NCI-H82 treated with DMSO at 0.1 percent for 48 hours (cell line): ENCODE data around the gene DAAM1.

Experiments
- DNase-seq: peaks from one replicate; lab custom pipeline; 2025; ENCODE audit not compliant: unreplicated experiment; lab: John Stamatoyannopoulos, UW

Gene DAAM1

GRCh38 chr14:59253527-59253926 lies 65.1 kb downstream of the DAAM1 start:
- DNase-seq, result no peak

DNA sequence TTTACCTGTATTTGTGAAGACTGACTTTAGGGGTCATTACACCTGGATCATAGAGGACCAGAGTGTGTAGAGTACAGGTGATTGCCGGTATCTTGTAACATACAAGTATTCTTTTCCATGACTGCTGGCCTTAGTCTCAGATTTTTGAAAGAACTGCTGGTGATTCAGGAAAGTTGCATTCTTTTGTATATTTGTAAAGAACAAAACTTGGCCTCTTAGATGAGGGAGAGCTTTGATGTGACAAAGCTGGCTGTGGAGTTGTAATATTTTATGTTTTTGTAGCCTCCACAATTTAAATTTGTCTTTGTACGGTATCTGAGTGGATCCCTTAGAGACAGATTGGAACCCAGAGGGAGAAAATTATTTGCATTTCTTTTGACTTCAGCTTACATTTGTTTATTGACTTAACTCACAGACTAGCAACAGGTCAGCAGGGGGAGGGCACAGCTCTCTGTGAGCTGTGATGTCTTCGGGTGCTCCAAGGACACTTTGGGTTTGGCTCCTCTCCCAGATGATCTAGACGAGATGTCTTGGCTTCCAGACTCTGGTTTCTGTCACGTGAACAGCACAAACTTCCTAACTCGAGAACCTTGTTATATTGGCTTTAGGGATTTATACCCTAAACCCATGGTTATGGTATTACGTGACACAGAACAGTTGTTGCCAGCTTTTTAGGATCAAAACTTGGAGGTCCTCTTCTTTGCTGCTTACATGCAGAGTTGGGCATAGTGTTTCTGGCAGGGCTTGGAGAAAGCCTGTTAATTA lies 65.9 kb downstream of the DAAM1 start:
- no peak for DNase-seq

- DNase-seq, result no peak
Observed at GRCh38 chr14:59254911-59255545, 66.6 kb downstream of the DAAM1 start.

GRCh38 chr14:59256331-59256730 lies 67.9 kb downstream of the DAAM1 start:
- DNase-seq, result no peak

GRCh38 chr14:59261334-59261733 lies 72.9 kb downstream of the DAAM1 start:
- no peak for DNase-seq

DNA sequence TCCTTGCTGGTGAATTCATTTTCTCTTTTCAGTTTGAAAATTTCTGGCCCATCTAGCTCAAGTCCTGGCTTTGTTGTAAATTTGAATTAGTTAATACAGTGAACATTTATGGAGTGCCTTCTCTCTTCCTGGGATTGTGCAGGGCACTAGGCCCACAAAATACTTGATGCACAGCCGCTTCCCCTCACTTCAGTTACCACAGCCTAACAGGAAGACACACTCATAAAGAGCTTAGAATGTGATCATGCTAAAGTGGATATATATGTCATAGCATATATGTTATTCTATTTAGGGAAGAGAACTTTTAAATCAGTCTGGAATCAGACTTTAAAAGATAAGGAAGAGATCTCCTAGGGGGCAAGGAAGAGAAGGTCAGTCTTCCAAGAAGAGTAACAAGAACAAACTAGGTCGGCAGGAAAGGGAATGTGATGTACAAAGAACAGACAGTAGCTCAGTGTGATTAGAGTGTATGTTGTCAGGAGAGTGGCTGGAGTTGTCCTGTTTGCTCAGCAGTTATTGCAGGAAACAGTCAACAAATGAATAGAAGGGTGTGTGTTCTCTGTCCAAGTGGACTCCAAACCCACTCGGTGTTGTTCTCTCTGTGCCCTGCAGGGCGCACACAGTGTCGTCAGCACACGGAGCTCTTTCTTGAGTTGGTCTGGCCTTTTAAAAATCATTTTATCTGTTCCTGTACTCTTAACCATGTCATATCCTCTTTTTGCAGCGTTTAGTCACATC lies 74.4 kb downstream of the DAAM1 start:
- no peak for DNase-seq

DNA sequence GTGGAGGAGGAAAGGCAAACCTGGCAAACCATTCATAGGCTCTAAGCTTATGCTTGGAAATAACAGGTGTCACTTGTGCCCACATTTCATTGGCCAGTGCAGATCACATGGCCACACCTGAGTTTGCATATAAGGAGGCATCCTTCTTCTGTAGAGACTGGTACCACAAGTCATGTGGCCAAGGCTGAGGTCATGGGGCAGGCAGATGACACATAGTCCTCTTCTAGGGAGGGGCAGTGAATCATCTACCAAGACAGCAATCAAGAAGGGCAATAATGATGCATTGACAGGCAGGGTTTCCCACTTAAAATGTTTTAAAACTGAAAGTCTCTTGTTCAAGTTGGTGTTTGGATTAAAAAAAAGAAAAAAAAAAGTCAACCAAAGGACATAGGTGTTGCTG lies 77.3 kb downstream of the DAAM1 start:
- DNase-seq, result no peak

- no peak for DNase-seq
Observed at GRCh38 chr14:59267046-59267445, 78.6 kb downstream of the DAAM1 start.

- no peak for DNase-seq
Observed at GRCh38 chr14:59268011-59268410, 79.5 kb downstream of the DAAM1 start.

DNA sequence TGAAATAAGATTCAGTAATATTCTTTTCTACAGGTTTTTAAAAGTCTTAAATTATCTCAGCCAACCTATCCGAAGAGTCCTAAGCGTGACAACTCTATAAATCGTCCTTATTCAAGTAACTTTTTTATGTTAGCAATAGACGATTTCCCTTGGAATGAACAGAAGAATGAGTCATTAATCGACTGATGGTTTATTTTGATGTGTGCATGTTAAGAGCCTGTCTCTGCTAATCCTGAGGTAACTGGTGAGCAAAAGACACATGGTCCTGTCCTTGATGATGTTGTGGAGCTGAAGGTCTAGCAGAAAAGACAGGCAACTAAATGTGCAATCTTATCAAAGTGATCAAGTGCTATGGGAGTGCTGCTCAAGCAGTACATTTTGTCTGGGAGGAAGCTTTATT lies 80.4 kb downstream of the DAAM1 start:
- no peak for DNase-seq

DNA sequence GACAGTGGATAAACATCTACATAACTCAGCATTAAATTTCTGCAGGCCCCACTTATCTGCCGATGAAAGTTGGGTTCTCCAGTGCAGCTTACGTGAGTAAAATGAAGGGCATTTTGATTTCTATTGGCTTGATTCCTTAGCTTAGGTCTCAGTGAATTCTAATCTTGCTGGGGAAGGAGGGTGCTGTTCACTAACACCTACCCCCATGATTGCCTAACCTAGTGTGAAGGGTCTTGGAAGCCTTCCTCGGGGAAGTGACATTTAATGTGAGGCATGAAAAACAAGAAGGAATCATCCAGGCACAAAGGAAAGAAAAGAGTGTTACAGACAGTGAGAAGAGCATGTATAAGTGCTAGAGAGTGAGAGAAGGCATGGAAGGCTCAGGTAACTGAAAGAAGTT lies 81.0 kb downstream of the DAAM1 start:
- DNase-seq, result no peak

DNA sequence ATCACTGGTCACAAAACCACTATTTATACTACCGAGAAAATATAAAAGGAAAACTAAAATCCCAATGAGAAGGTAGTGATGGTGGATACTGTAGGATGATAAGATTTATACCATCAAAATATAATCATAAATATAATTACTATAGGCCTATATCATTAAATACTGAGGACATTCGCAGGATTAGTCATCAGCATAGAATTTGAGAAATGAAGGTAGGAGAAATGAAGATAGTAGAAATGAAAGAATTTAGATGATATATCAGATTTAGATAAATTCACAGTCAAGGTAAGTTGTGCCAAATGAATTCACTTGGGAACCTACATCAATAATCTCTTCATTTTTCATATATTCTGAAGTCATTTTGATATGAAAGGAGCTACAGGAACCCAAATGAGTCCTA lies 82.8 kb downstream of the DAAM1 start:
- DNase-seq, result no peak

DNA sequence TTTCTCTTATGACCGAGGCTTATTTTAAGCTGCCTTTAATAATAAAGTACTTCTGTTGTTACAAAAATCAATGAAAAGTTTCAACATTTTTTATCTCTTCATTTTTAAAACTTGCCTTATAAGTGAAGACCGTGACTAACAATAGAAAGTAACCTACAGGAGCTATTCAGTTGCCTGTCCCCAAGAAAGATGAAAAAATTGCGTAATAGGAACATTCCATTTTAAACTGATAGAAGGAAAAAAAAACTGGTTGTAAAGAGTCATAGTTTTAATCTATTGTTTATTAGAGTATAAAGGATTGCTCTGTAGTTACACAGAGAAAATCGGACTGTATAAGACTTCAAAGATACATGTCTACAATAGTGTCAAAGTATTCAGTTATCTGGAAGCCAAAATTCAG lies 83.3 kb downstream of the DAAM1 start:
- no peak for DNase-seq

DNA sequence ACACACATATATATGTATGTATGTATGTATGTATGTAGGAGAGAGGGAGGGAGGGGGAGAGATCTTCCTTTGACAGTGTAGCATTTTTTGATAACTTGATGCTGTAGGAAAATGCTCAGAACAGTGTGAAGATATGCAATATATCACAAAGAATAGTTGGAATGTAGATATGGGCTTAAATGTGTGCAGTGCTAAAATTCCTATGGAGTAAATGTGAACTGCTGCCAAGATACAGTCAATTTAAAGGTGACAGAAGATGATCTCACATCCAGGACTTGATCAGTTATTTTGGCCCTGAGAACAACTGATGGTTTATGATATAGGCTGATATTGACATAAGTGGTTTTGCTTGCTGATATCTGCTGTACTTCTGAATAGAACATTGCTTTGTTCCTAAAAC lies 84.2 kb downstream of the DAAM1 start:
- DNase-seq, result no peak

DNA sequence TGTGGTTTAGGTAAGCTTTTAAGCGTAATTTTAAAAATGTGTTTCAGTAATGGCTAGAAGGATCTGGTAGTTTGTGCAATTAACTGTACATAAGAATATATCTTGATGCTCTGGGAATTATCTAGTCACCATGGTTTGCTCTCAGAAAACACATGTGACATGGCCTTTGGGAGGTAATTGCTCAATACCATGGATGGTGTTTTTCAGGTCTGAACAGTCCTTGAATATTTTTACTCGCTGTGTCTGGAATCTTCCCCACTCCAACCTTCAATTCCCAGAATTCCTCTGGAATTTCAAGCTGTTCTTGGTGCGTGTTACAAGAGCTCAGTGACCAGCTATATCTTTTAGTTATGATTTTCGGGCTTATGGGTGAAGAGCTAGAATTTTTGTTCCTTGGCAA lies 85.3 kb downstream of the DAAM1 start:
- no peak for DNase-seq

DNA sequence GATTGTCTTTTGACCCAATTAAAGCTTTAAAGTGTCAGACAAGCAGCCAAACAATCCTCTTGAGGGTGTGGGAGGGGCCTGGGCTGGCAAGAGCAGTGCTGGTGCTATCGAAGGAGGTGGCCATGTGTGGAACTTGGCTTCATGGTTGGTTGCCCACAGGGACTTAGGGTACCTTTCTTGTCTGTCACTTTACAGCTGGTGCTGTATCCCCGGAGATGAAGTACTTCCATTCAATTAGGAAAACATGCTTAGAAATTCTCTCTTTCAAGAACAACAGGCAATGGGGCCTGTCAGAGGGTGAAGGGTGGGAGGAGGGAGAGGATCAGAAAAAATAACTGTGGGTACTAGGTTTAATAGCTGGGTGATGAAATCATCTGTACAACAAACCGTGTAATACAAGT lies 86.5 kb downstream of the DAAM1 start:
- no peak for DNase-seq

GRCh38 chr14:59275668-59276067 lies 87.2 kb downstream of the DAAM1 start:
- no peak for DNase-seq

GRCh38 chr14:59276235-59276634 lies 87.8 kb downstream of the DAAM1 start:
- no peak for DNase-seq

- no peak for DNase-seq
Observed at GRCh38 chr14:59277659-59278058, 89.2 kb downstream of the DAAM1 start.

GRCh38 chr14:59278111-59278510 lies 89.6 kb downstream of the DAAM1 start:
- no peak for DNase-seq

GRCh38 chr14:59280961-59281360 lies 92.5 kb downstream of the DAAM1 start:
- DNase-seq, result no peak
